ENCODE data around the gene AADACL4. TPM values are rescaled to one million over a fixed set of nuclear protein-coding genes. Genes with fewer than 3 reads are reported as not detected.
"Not testable (repeated sequence)": the region's sequence is repeated elsewhere in the genome, so short reads cannot be mapped to it uniquely, and the experiment has no call there.

AADACL4 gene
- total and polyA plus RNA-seq, 11 donors, result not detected

GRCh38 chr1:12712076-12712475, 68.2 kb downstream of the AADACL4 start:
- H3K27me3 ChIP-seq, result peaks cover 0 to 4% (median 0%) of the 10 kb centered on the region in 9 donors
- ATAC-seq, result no peak
- H3K4me3 ChIP-seq, result no peak overlapping the region
- intact Hi-C loops (cut with DNase I), result no loop called here
- H3K36me3 ChIP-seq, result no peaks in the 10 kb centered on the region
- H3K4me1 ChIP-seq, result peaks cover 0 to 3% (median 0%) of the 10 kb centered on the region in 12 donors
- no peak for DNase-seq
- no peaks in the 10 kb centered on the region for H3K9me3 ChIP-seq
- TF ChIP-seq POLR2A (IDR thresholded peaks at IDR 0.05) (no peak), CTCF (IDR thresholded peaks at IDR 0.05) (no peak)
- WGBS, 4 donors, result 48 to 65% (median 56%) methylated on average over 1 of the region's 1 CpG
- no peak overlapping the region for H3K27ac ChIP-seq

GRCh38 chr1:12712929-12713328, 69.0 kb downstream of the AADACL4 start:
- no peak overlapping the region for H3K4me3 ChIP-seq
- no peak overlapping the region for H3K27ac ChIP-seq
- no peak for ATAC-seq
- H3K36me3 ChIP-seq, result no peaks in the 10 kb centered on the region
- peaks cover 0 to 9% (median 0%) of the 10 kb centered on the region in 9 donors for H3K27me3 ChIP-seq
- intact Hi-C loops (cut with DNase I), result no loop called here
- TF ChIP-seq CTCF (IDR thresholded peaks at IDR 0.05) (no peak), POLR2A (IDR thresholded peaks at IDR 0.05) (no peak)
- H3K9me3 ChIP-seq, result no peaks in the 10 kb centered on the region
- peaks cover 0 to 3% (median 0%) of the 10 kb centered on the region in 12 donors for H3K4me1 ChIP-seq
- 83 to 89% (median 86%) methylated on average over 8 of the region's 8 CpGs for whole genome bisulfite sequencing, 4 donors
- no peak for DNase-seq

GRCh38 chr1:12713651-12714050, 69.8 kb downstream of the AADACL4 start:
- intact Hi-C loops (cut with DNase I); H3K4me1 ChIP-seq: not testable (repeated sequence)

GRCh38 chr1:12714710-12715475, 71.0 kb downstream of the AADACL4 start:
- Histone ChIP-seq H3K4me1 (no peaks in the 10 kb centered on the region), H3K27ac (no peak overlapping the region), H3K36me3 (no peaks in the 10 kb centered on the region), H3K27me3 (peaks cover 0 to 10% (median 0%) of the 10 kb centered on the region in 9 donors), H3K4me3 (no peak overlapping the region), H3K9me3 (no peaks in the 10 kb centered on the region)
- TF ChIP-seq CTCF (IDR thresholded peaks at IDR 0.05) (no peak), POLR2A (IDR thresholded peaks at IDR 0.05) (no peak)
- ATAC-seq (no peak), DNase-seq (no peak)
- 62 to 82% (median 68%) methylated on average over 3 of the region's 3 CpGs for WGBS, 4 donors
- intact Hi-C loops (cut with DNase I), result no loop called here

More at GRCh38 chr1:12713651-12714050, 69.8 kb downstream of the AADACL4 start:
- ATAC-seq, H3K9me3 ChIP-seq, H3K36me3 ChIP-seq, DNase-seq, H3K27ac ChIP-seq, H3K4me3 ChIP-seq: not testable (repeated sequence)
- WGBS, 4 donors, result 82 to 92% (median 89%) methylated on average over 5 of the region's 5 CpGs
- H3K27me3 ChIP-seq, result peaks cover 0 to 10% (median 0%) of the 10 kb centered on the region in 9 donors

Data from heart left ventricle (tissue), 16 donors.